AG09319 (cell line): ENCODE measurements around the gene SORCS3.

Source experiments
- DNase-seq: peaks from one replicate; pipeline ENCODE4 v3.0.0-alpha.2; 2010; ENCODE audit warnings: low read depth; ENCODE audit errors: extremely low read depth
- TF ChIP-seq, protein P1 (sequence below): IDR thresholded peaks from 2 replicates; pipeline ENCODE4 v1.5.1; 2011; ENCODE audit warnings: low read depth, mild to moderate bottlenecking, inconsistent platforms, low read length, moderate library complexity

Gene SORCS3

GRCh38 chr10:104811166-104811565, 170.1 kb downstream of the SORCS3 start:
- no peak for DNase-seq
- TF ChIP-seq, protein P1, sequence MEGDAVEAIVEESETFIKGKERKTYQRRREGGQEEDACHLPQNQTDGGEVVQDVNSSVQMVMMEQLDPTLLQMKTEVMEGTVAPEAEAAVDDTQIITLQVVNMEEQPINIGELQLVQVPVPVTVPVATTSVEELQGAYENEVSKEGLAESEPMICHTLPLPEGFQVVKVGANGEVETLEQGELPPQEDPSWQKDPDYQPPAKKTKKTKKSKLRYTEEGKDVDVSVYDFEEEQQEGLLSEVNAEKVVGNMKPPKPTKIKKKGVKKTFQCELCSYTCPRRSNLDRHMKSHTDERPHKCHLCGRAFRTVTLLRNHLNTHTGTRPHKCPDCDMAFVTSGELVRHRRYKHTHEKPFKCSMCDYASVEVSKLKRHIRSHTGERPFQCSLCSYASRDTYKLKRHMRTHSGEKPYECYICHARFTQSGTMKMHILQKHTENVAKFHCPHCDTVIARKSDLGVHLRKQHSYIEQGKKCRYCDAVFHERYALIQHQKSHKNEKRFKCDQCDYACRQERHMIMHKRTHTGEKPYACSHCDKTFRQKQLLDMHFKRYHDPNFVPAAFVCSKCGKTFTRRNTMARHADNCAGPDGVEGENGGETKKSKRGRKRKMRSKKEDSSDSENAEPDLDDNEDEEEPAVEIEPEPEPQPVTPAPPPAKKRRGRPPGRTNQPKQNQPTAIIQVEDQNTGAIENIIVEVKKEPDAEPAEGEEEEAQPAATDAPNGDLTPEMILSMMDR, result no peak

GRCh38 chr10:104816501-104816900, 175.4 kb downstream of the SORCS3 start:
- TF ChIP-seq, protein P1, result no peak
- no peak for DNase-seq

GRCh38 chr10:104819731-104820130, 178.6 kb downstream of the SORCS3 start:
- DNase-seq, result no peak
- TF ChIP-seq, protein P1, result no peak

- TF ChIP-seq, protein P1, result no peak
- DNase-seq, result no peak
Measured at GRCh38 chr10:104822088-104822487, 181.0 kb downstream of the SORCS3 start.

- no peak for DNase-seq
- TF ChIP-seq, protein P1, result no peak
Measured at GRCh38 chr10:104824380-104825006, 183.4 kb downstream of the SORCS3 start.

DNA sequence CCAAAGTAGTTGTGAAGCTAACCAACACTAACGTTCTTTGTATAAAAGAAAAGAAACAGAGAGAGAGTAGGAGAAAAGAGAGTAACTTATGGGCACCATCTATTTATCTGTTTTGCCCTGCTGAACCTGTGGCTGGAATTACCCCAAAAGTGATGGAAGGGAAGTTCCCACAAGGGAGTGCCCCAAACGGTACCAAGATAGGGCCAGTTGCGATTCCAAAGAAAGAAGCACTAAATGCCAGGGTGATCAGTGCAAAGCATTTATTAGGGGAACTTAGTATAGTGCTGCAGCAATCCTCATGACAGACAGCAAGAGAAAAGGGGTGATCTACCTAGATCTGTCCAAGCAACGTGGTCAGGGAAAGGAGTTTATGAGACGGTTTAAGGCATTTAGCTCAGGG, 190.2 kb downstream of the SORCS3 start:
- DNase-seq, result no peak
- TF ChIP-seq, protein P1, result no peak

DNA sequence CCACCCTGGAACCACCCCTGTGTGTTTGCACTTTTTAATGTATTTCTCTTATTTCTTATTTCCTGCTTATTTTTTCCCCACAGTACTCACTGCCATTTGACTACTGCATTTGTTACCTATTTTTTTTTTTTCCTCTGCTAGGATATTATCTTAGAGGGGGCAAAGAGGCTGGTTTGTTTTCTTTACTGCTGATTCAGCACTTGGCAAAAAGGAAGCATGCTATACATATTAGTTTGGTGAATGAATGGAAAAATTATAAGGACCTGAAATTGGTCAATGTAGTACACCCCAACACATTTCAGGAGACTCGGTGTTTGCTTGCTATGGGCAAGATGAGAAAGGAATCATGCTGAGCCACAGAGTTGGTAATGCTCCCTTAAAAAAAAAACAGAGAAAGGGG, 193.5 kb downstream of the SORCS3 start:
- TF ChIP-seq, protein P1, result no peak
- DNase-seq, result no peak
